Neural cell (in vitro differentiated cells): ENCODE results near the gene SMPDL3A. TPM values are rescaled to one million over a fixed set of nuclear protein-coding genes. Genes with fewer than 3 reads are reported as not detected.

Source experiments
- H2AFZ ChIP-seq: fragments of 200-600, 300-800 bp; sonication (generic), shearing (Covaris generic); 2 replicates; pipeline ENCODE4 v1.6.0; 2014; ENCODE audit warnings: low read depth, mild to moderate bottlenecking, antibody characterized with exemption, low read length, moderate library complexity
- H3F3A ChIP-seq: fragments of 200-600 bp; shearing (Covaris generic); 2 replicates; pipeline ENCODE4 v1.6.1; 2016; ENCODE audit warnings: mild to moderate bottlenecking, moderate library complexity, mixed read lengths, antibody characterized with exemption, low read length; ENCODE audit not compliant: insufficient read depth, poor library complexity, severe bottlenecking
- H3K27ac ChIP-seq: fragments of 200-600, 300-800 bp; sonication (generic), shearing (Covaris generic); 2 replicates; pipeline ENCODE4 v1.5.1; 2014; ENCODE audit warnings: mild to moderate bottlenecking, low read length, moderate library complexity
- H3K27me3 ChIP-seq: fragments of 300-800, 200-600 bp; sonication (generic), shearing (Covaris generic); 2 replicates; pipeline ENCODE4 v1.6.0; 2014; ENCODE audit warnings: mild to moderate bottlenecking, low read depth, low read length, moderate library complexity; ENCODE audit not compliant: insufficient read depth
- H3K36me3 ChIP-seq: fragments of 300-800, 200-600 bp; sonication (generic), shearing (Covaris generic); 2 replicates; pipeline ENCODE4 v1.5.1; 2014; ENCODE audit warnings: mild to moderate bottlenecking, antibody characterized with exemption, low read length, moderate library complexity; ENCODE audit not compliant: insufficient read depth
- H3K4me2 ChIP-seq: fragments of 300-800, 200-600 bp; sonication (generic), shearing (Covaris generic); 2 replicates; pipeline ENCODE4 v1.6.0; 2014; ENCODE audit warnings: mild to moderate bottlenecking, low read length
- H3K4me3 ChIP-seq: fragments of 300-800, 200-600 bp; sonication (generic), shearing (Covaris generic); 2 replicates; pipeline ENCODE4 v1.5.1; 2014; ENCODE audit warnings: mild to moderate bottlenecking, low read length, moderate library complexity
- H3K79me2 ChIP-seq: fragments of 200-600 bp; shearing (Covaris generic); replicated peaks from 2 replicates; pipeline ENCODE4 v1.6.0; 2014; ENCODE audit warnings: mild to moderate bottlenecking, low read length, moderate library complexity; ENCODE audit not compliant: insufficient read depth
- H3K9ac ChIP-seq: fragments of 300-800, 200-600 bp; sonication (generic), shearing (Covaris generic); 2 replicates; pipeline ENCODE4 v1.6.1; 2016; ENCODE audit warnings: mild to moderate bottlenecking, low read length, mixed read lengths
- H3K9me2 ChIP-seq: fragments of 200-600 bp; shearing (Covaris generic); 2 replicates; pipeline ENCODE4 v1.6.1; 2016; ENCODE audit warnings: mild to moderate bottlenecking, low read length, mixed read lengths; ENCODE audit not compliant: insufficient read depth
- H3K9me3 ChIP-seq: fragments of 200-600, 300-800 bp; sonication (generic), shearing (Covaris generic); 2 replicates; pipeline ENCODE4 v1.6.1; 2016; ENCODE audit warnings: mild to moderate bottlenecking, mixed run types, low read length, moderate library complexity, mixed read lengths
- H4K20me1 ChIP-seq: fragments of 200-600 bp; shearing (Covaris generic); 2 replicates; pipeline ENCODE4 v1.6.1; 2016; ENCODE audit warnings: mild to moderate bottlenecking, mixed run types; ENCODE audit not compliant: insufficient read depth
- CTCF ChIP-seq: fragments of 450-650 bp; IDR thresholded peaks from 2 replicates; pipeline ENCODE4 v1.5.1; 2014; ENCODE audit warnings: antibody characterized with exemption, mild to moderate bottlenecking, moderate library complexity; ENCODE audit not compliant: poor library complexity, severe bottlenecking
- EP300 ChIP-seq: fragments of 450-650 bp; conservative IDR thresholded peaks from 2 replicates; pipeline ENCODE4 v1.6.1; 2014; ENCODE audit warnings: antibody characterized with exemption, mild to moderate bottlenecking, moderate library complexity; ENCODE audit not compliant: poor library complexity, severe bottlenecking
- EZH2 ChIP-seq: fragments of 200-600, 300-800 bp; shearing (Covaris generic), sonication (generic); IDR thresholded peaks from 2 replicates; pipeline ENCODE4 v1.6.1; 2014; ENCODE audit warnings: antibody characterized with exemption, low read length, borderline replicate concordance, mild to moderate bottlenecking; ENCODE audit not compliant: insufficient read depth, poor library complexity, severe bottlenecking
- POLR2AphosphoS5 ChIP-seq: IDR thresholded peaks from 2 replicates; pipeline ENCODE4 v1.6.1; 2012
- RAD21 ChIP-seq: fragments of 450-650 bp; conservative IDR thresholded peaks from 2 replicates; pipeline ENCODE4 v1.6.1; 2014; ENCODE audit warnings: antibody characterized with exemption, mild to moderate bottlenecking, moderate library complexity
- REST ChIP-seq: IDR thresholded peaks from 2 replicates; pipeline ENCODE4 v1.6.1; 2012; ENCODE audit warnings: borderline replicate concordance
- SMC3 ChIP-seq: fragments of 450-650 bp; conservative IDR thresholded peaks from 2 replicates; pipeline ENCODE4 v1.6.1; 2014; ENCODE audit warnings: antibody characterized with exemption, mild to moderate bottlenecking, moderate library complexity; ENCODE audit not compliant: poor library complexity
- TAF1 ChIP-seq: IDR thresholded peaks from 2 replicates; pipeline ENCODE4 v1.6.1; 2012; ENCODE audit warnings: low read depth
- polyA plus RNA-seq: library from polyadenylated mRNA; depleted of rRNA; stranded (reverse); fragments of >200 nt; gene quantifications from 2 replicates; pipeline ENCODE4 v1.2.3, GENCODE V29; 2014

The SMPDL3A gene
- polyA plus RNA-seq, 1 donor from 2014 or later, result 8.2 TPM

DNA sequence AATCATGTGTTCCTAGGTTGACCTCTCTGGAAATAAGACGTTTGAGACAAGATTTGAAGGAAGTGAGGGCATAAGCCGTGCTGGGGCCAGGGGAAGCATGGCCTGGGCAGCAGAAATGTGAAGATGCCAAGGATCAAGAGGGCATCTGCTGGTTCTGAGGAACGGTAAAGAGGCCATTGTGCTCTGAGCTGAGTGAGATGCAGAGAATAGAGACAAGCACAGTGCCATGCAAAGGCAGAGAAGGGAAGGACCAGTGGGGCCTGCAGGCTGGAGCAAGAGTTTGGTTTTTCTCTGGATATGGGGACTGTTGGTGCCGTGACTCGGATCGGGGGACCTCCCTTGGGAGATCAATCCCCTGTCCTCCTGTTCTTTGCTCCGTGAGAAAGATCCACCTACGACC is 50.8 kb downstream of the SMPDL3A start:
- Histone ChIP-seq H3K4me3 (no peak overlapping the region), H3K27me3 (no peaks in the 10 kb centered on the region), H4K20me1 (no peaks in the 10 kb centered on the region), H3K9me2 (no peaks in the 10 kb centered on the region), H2AFZ (no peak overlapping the region), H3K9me3 (no peaks in the 10 kb centered on the region), H3K79me2 (no peaks in the 10 kb centered on the region), H3K27ac (no peak overlapping the region), H3K9ac (no peak overlapping the region), H3K36me3 (no peaks in the 10 kb centered on the region), H3F3A (no peaks in the 10 kb centered on the region), H3K4me2 (no peak overlapping the region)
- TF ChIP-seq SMC3, result no peak
- TF ChIP-seq CTCF, result no peak
- no peak for TF ChIP-seq REST
- no peak for TF ChIP-seq EZH2
- TF ChIP-seq POLR2AphosphoS5, result no peak
- no peak for TF ChIP-seq RAD21
- no peak for TF ChIP-seq TAF1
- no peak for TF ChIP-seq EP300

- Histone ChIP-seq H3K4me2 (no peak overlapping the region), H4K20me1 (no peaks in the 10 kb centered on the region), H3K4me3 (no peak overlapping the region), H3K27ac (no peak overlapping the region), H3F3A (no peaks in the 10 kb centered on the region), H2AFZ (no peak overlapping the region), H3K9ac (no peak overlapping the region), H3K36me3 (no peaks in the 10 kb centered on the region), H3K9me3 (no peaks in the 10 kb centered on the region), H3K27me3 (no peaks in the 10 kb centered on the region), H3K79me2 (no peaks in the 10 kb centered on the region), H3K9me2 (no peaks in the 10 kb centered on the region)
- TF ChIP-seq CTCF (no peak), SMC3 (no peak), RAD21 (no peak)
These were observed 56.4 kb downstream of the SMPDL3A start for GRCh38 chr6:122845464-122845863.
